ENCODE data around the gene CDH5.

CDH5 gene

DNA sequence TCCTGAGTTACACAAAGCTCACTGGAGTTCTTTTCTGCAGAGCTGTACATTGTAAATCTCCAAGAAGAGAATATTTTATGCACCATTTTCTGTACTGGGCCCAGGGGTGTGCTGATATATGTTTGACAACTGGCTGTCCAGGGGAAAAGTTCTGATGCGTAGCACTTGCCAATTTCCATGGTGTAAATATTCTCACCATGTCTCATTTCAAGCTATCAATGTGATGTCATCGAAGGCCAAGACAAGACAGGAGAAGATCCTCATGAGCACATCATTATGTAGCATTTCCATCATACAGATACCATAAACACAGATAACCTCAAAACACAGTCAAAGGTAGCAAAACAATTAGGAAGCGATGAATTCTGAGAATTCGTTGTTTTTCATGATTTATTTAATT lies 18.9 kb downstream of the CDH5 start:
- no peak for DNase-seq (ENCODE audit: low spot score)
- in situ Hi-C loops (cut with MboI; ENCODE audit: low sequenced_read_pairs, unreplicated experiment): no loop called here
- TF ChIP-seq, protein P1, sequence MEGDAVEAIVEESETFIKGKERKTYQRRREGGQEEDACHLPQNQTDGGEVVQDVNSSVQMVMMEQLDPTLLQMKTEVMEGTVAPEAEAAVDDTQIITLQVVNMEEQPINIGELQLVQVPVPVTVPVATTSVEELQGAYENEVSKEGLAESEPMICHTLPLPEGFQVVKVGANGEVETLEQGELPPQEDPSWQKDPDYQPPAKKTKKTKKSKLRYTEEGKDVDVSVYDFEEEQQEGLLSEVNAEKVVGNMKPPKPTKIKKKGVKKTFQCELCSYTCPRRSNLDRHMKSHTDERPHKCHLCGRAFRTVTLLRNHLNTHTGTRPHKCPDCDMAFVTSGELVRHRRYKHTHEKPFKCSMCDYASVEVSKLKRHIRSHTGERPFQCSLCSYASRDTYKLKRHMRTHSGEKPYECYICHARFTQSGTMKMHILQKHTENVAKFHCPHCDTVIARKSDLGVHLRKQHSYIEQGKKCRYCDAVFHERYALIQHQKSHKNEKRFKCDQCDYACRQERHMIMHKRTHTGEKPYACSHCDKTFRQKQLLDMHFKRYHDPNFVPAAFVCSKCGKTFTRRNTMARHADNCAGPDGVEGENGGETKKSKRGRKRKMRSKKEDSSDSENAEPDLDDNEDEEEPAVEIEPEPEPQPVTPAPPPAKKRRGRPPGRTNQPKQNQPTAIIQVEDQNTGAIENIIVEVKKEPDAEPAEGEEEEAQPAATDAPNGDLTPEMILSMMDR (IDR thresholded peaks at IDR 0.05; ENCODE audit: borderline replicate concordance, control extremely low read depth, extremely low read depth, insufficient read depth, missing control alignments): no peak

- in situ Hi-C loops (cut with MboI; ENCODE audit: low sequenced_read_pairs, unreplicated experiment): no loop called here
- DNase-seq (ENCODE audit: low spot score): no peak
- TF ChIP-seq, protein P1 (IDR thresholded peaks at IDR 0.05; ENCODE audit: borderline replicate concordance, control extremely low read depth, extremely low read depth, insufficient read depth, missing control alignments): no peak
Measured at GRCh38 chr16:66386629-66387622, 20.4 kb downstream of the CDH5 start.

- DNase-seq (ENCODE audit: low spot score): no peak
- in situ Hi-C loops (cut with MboI; ENCODE audit: low sequenced_read_pairs, unreplicated experiment): no loop called here
Measured at GRCh38 chr16:66387817-66388332, 21.4 kb downstream of the CDH5 start.

DNA sequence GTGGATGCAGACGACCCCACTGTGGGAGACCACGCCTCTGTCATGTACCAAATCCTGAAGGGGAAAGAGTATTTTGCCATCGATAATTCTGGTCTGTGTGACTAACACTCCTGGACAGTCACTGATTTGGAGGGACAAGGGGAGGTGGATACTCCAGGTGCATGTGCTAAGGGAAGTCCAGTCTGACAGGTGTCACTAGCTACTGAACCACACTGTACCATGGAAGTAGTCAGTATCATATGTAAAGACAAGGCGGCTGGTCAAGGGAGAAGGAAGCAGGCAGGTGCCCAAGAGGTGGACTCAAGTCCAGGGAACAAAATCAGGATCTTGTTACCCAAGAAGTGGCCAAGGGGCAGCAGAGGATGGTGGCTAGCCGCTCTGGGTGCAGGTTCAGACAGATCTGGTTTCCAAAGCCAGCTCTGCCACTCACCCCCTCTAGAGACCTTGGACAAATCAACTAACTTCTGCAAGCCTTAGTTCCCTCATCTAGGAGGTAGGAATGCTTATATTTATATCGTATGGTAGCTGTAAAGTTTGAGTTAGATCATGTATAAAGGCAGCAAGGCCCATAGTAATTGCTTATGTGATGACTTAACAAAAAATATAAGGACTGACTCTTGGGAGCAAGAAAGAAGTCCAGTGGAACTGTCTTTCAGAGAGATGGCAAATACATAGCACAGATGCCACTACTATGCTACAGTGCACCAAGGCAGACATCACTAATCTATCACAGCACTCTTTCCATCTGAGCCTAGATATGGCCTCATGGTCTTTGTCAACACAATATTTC lies 22.1 kb downstream of the CDH5 start:
- no peak for DNase-seq (ENCODE audit: low spot score)
- TF ChIP-seq, protein P1 (IDR thresholded peaks at IDR 0.05; ENCODE audit: borderline replicate concordance, control extremely low read depth, extremely low read depth, insufficient read depth, missing control alignments): no peak
- in situ Hi-C loops (cut with MboI; ENCODE audit: low sequenced_read_pairs, unreplicated experiment): no loop called here

More at GRCh38 chr16:66387817-66388332, 21.4 kb downstream of the CDH5 start:
- TF ChIP-seq, protein P1 (IDR thresholded peaks at IDR 0.05; ENCODE audit: borderline replicate concordance, control extremely low read depth, extremely low read depth, insufficient read depth, missing control alignments): no peak

GRCh38 chr16:66389256-66390176 lies 23.0 kb downstream of the CDH5 start:
- in situ Hi-C loops (cut with MboI; ENCODE audit: low sequenced_read_pairs, unreplicated experiment): no loop called here
- no peak for DNase-seq (ENCODE audit: low spot score)
- TF ChIP-seq, protein P1 (IDR thresholded peaks at IDR 0.05; ENCODE audit: borderline replicate concordance, control extremely low read depth, extremely low read depth, insufficient read depth, missing control alignments): no peak

Measured in GM13976 (cell line).